GM20000 (cell line): ENCODE data around the gene ASIC4.
A peak's percentile ranks its signal among the peaks of the same experiment; 100 is the strongest.

ENCODE experiments used
- DNase-seq: peaks from one replicate; pipeline ENCODE4 v3.0.0; 2012; ENCODE audit warnings: low spot score
- TF ChIP-seq, protein P1 (sequence below): IDR thresholded peaks from 2 replicates; pipeline ENCODE4 v1.5.1; 2012; ENCODE audit warnings: mild to moderate bottlenecking, control low read depth; ENCODE audit errors: extremely low read depth, missing control alignments

ASIC4 gene

GRCh38 chr2:219475697-219476651 is 38.3 kb upstream of the ASIC4 start:
- DNase-seq, result peak; percentile 80
- TF ChIP-seq, protein P1, sequence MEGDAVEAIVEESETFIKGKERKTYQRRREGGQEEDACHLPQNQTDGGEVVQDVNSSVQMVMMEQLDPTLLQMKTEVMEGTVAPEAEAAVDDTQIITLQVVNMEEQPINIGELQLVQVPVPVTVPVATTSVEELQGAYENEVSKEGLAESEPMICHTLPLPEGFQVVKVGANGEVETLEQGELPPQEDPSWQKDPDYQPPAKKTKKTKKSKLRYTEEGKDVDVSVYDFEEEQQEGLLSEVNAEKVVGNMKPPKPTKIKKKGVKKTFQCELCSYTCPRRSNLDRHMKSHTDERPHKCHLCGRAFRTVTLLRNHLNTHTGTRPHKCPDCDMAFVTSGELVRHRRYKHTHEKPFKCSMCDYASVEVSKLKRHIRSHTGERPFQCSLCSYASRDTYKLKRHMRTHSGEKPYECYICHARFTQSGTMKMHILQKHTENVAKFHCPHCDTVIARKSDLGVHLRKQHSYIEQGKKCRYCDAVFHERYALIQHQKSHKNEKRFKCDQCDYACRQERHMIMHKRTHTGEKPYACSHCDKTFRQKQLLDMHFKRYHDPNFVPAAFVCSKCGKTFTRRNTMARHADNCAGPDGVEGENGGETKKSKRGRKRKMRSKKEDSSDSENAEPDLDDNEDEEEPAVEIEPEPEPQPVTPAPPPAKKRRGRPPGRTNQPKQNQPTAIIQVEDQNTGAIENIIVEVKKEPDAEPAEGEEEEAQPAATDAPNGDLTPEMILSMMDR, result peak; percentile 72

DNA sequence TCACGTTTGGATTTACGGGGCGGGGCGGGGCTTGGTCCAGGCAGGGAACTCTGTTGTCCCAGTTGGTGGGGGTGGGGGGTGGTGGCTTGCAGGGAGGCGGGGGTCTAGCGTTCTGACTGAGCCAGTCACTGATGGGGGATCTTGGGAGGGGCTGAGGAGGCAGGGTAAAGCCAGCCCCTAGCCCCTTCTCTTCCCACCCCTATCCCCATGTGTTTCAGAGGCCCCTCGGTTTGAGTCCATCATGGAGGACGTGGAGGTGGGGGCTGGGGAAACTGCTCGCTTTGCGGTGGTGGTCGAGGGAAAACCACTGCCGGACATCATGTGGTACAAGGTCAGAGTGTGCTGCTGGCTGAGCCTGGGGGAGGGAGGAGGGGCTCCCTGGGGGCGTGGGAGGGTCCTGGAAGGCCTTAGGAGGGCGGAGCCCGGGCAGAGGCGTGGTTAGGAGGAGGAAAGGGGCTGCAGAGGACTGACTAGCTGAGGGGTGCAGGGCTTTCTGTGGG is 37.6 kb upstream of the ASIC4 start:
- TF ChIP-seq, protein P1, result no peak
- DNase-seq, result no peak

DNA sequence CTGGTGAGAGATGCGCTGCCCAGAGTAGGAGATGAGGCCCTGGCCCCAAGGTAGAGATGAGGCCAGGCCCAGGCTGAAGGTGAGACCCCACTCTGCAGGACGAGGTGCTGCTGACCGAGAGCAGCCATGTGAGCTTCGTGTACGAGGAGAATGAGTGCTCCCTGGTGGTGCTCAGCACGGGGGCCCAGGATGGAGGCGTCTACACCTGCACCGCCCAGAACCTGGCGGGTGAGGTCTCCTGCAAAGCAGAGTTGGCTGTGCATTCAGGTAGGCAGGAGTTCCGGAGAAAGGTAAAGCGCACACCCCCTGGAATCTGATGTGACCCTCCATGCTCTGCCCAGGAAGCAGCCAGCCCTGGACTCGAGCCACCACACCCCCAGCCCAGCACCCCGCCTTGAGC is 37.1 kb upstream of the ASIC4 start:
- TF ChIP-seq, protein P1, result no peak
- no peak for DNase-seq

DNA sequence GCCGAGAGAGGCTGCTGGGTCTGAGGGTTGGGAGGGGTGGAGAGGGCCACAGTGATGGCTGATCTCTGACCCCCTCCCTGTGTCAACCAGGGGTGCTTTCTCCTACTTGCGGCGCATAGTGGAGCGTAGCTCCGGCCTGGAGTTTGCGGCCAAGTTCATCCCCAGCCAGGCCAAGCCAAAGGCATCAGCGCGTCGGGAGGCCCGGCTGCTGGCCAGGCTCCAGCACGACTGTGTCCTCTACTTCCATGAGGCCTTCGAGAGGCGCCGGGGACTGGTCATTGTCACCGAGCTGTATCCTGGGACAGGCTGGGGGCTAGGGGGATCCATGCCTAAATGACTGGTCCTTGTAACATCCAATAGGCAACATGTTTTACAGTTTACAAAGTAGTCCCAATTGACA is 36.5 kb upstream of the ASIC4 start:
- TF ChIP-seq, protein P1, result no peak
- no peak for DNase-seq

DNA sequence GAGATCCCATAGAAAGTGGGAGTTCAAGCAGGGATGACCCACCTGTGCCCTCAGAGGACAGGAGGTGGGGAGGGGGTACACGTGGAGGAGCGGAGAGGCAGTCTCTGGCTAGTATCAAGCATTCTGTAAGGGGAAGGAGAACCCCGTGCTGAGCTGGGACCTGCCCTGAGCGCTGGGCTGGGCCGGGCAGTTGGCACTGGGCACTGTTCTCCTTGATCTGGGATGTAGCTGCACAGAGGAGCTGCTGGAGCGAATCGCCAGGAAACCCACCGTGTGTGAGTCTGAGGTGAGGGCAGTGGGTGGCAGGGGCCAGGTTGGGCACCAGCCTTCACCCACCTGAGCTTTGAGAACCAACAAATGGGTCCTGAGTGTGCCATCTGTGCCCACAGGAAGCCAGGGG is 35.4 kb upstream of the ASIC4 start:
- DNase-seq, result no peak
- TF ChIP-seq, protein P1, result no peak

- TF ChIP-seq, protein P1, result no peak
- no peak for DNase-seq
Measured at GRCh38 chr2:219480004-219480403, 34.3 kb upstream of the ASIC4 start.

GRCh38 chr2:219482674-219483405 is 31.4 kb upstream of the ASIC4 start:
- DNase-seq, result no peak
- TF ChIP-seq, protein P1, result no peak
